ENCODE measurements around the gene GPATCH4.

GRCh38 chr1:156648951-156649350 lies 47.7 kb upstream of the GPATCH4 start:
- no peak for TF ChIP-seq CREB5 (CRISPR knock-in tag; IDR thresholded peaks at IDR 0.05; ENCODE audit: low read depth)
- no peak for TF ChIP-seq ZNF8 (CRISPR knock-in tag; IDR thresholded peaks at IDR 0.05)
- no peak for TF ChIP-seq PPARA (CRISPR knock-in tag; IDR thresholded peaks at IDR 0.05; ENCODE audit: borderline replicate concordance)
- no peak for TF ChIP-seq RARB (CRISPR knock-in tag; IDR thresholded peaks at IDR 0.05)
- no peak for TF ChIP-seq ARNTL (CRISPR knock-in tag; IDR thresholded peaks at IDR 0.05; ENCODE audit: borderline replicate concordance, low read depth)
